GM19240 (cell line): ENCODE measurements around the gene CNTRL.

ENCODE experiments used
- DNase-seq: peaks from one replicate; pipeline ENCODE4 v3.0.0; 2011; ENCODE audit warnings: low spot score; ENCODE audit not compliant: insufficient read length

CNTRL gene

DNA sequence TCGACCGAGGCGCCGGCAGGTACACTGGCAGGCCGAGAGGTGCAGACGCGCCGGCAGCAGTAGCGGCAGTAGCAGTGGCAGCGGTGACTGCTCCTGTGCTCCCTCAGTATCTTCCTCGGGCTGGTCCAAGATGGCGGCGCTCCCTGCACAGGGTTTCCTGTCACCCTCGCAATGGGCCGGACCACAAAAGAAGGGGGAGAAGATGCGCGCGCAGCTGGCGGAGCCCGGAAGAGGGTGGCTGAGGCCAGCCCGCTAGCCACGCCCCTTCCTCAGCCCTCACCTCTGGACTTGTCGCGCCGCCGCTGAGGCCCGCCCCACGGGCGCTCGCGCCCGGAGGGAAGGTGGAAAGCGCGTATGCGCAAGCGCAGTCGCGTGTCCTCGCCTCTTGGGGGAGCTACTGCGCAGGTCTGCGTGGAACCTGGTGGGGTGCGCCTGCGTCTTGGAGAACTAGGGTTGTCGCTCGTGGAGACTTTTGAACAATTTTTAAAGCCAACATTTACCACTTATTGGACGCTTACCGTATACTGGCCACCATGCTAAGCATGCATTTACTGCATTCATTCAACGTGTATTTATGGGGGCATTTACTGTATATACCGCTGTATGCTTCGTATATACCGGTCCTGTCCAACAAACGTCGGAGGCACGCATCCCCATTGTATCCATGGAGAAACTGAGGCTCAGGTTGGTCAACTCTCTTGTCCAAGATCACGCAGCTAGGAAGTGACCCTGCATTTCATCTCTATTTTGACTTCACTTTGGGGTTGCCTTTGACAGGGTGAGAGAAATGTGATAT lies 127.2 kb downstream of the CNTRL start, which contains the start of gene RAB14:
Gene RAB14 (minus strand): TSS at position 132 of the 796 bp plus-strand sequence. CDS start 8,457 bp downstream, outside the sequence.
- DNase-seq = peak; percentile 76

DNA sequence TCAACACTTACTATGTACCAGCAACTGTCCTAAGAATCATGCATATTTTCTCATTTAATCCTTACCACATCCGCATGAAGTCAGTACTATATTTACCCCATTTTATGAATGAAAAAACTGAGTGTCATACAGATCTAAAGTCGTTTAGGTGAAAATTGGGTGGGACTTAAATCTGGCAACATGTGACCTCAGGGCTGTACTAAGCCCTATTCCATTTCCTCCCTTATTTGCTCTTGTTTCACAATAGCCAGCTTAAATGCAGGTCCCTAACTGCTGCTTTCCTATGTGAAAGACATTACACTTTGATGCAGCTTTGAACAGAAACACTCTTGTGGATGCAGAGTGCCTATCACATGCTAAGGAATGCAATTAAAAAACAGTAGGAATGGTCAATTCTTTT lies 129.4 kb downstream of the CNTRL start:
- no peak for DNase-seq

DNA sequence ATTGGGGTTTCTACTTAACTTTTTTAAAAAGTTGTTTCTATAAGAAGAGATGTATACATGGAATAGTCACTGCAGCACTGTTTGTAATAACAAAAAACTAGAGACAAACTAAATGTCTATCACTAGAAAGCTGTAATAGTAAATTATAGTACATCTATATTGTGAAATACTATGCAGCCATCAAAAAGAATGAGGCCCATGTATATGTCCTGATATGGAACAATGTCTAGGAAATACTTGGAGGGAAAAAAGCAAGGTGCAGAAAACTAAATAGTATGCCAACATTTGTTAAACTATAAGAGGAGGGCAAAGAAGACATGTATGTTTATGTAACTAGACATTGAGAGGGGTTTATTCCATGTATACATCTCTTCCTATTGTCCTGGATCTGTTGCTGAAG lies 129.9 kb downstream of the CNTRL start:
- DNase-seq = no peak

GRCh38 chr9:121206516-121207370 lies 132.0 kb downstream of the CNTRL start:
- DNase-seq = no peak

DNA sequence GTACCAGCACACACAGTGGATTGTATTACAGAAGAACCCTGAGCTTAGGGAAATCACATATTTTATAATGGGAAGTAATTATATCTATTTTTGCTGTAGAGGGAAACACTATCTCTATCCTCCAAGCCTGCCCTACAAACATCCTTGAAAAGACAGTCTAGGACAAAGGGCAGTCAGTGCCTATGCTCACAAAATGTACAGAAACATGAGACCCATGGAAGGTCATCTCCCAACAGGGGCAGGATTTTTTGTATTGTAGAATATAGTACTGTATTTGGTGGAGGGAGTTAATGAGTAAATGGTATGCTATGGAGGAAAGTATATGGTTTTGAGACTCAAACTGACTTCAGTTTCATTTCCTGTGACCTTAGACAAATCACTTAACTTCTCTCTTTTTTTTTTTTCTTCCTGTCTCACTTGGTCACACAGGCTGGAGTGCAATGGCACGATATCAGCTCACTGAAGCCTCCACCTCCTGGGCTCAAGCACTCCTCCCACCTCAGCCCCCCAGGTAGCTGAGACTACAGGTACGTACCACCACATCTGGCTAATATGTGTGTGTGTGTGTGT lies 132.7 kb downstream of the CNTRL start:
- DNase-seq = no peak

DNA sequence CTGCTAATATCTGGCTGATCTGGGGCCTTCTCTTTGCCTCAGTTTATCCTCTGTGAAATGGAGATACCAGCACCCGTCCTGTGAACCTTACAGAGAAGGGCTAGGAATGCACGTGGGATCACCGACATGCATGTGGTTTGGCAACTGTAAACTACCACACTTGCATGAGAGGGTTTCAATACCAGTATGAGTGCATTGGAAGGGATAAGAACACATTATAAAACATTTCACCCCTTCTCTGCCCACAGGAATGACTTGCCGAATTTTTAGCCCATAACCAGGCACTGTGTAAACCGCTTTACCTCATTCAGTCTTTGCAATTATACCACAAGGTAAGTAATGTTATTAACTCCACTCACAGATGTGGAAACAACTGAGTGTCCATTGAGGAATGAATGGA lies 135.8 kb downstream of the CNTRL start:
- no peak for DNase-seq

DNA sequence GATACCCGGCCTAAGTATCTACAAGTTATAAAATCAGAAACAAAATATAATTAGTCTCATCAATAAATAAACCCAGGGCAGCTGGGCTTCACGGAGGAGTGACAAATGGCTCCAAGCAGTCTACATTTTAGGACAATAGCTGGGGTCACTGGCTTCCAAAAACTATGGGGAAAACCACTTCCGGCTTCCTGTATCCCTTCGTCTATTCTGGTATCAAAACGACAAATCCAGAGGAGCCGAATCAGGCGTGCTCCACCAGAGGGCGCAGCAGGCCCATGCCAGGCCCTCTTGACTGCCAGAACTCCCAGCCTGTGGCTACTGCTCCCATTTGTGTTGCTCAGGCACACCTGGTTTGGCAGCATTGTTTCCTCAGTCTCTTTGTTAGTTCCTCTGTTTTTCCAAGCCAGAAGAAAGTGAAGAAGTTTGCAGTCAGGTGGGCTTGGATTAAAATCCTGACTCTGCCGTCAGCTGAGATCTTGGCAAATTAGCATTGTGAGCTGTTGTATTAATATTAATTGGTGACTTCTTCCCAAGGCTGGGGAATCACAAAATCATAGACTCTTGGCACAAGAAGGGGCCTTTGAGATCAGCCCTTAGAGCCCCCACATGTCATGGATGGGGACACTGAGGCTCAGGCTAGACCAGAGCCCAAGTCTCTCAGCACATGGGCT lies 138.5 kb downstream of the CNTRL start:
- peak; percentile 40 for DNase-seq

GRCh38 chr9:121214005-121214404 lies 139.2 kb downstream of the CNTRL start:
- no peak for DNase-seq

GRCh38 chr9:121216271-121216805 lies 141.6 kb downstream of the CNTRL start:
- no peak for DNase-seq

DNA sequence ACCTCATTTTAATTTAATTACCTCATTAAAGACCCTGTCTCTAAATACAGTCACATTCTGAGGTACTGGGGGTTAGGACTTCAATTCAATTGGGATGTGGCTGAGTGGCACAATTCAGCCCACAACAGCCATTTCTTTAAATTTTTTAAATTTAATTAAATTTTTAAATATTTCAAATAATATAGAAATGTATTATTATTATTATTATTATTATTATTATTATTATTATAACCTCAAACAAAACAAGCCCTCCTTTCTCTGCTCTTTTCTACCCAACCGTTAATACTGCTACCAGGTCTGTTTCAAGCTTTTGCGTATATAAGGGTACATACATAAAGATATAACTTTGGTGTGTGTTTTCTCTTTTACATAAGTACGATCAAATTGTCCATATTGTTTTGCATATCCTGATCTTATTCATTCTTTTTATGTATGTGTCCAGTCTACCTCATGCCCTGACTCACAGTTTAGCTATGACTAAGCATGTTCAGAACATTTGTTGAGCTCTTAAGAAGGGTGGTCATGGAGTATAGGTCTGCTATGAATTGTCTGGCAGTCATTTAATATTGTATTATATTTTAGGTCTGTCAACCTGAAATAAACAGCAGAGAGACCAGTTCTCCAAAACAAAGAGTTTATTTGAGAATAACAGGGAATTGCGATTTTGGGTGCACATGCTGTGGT lies 143.0 kb downstream of the CNTRL start:
- no peak for DNase-seq

DNA sequence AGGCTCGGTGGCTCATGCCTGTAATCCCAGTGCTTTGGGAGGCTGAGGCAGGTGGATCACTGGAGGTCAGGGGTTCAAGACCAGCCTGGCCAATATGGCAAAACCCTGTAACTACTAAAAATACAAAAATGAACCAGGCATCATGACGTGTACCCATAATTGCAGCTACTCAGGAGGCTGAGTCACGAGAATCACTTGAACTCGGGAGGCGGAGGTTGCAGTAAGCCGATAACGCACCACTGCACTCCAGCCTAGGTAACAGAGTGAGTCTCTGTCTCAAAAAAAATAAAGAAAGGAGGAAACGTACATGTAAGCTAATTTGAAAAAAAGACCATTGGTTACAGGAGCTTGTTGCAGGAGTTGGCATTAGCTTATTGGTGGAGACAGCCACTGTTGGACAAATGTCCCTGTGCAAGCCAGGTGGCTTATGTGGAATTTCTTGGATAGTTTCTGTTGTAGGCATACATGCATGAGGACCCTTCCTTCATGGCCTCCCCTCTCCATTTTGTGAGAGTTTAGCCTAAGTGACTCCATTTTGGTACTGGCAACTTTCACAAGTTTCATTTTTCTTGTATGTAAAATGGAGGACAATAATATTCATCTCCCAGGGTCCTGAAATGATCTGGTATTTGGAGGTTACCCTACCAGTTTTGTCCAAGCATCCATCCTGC lies 143.7 kb downstream of the CNTRL start:
- DNase-seq = no peak

- DNase-seq = no peak
These were observed 144.8 kb downstream of the CNTRL start for GRCh38 chr9:121219530-121219929.

DNA sequence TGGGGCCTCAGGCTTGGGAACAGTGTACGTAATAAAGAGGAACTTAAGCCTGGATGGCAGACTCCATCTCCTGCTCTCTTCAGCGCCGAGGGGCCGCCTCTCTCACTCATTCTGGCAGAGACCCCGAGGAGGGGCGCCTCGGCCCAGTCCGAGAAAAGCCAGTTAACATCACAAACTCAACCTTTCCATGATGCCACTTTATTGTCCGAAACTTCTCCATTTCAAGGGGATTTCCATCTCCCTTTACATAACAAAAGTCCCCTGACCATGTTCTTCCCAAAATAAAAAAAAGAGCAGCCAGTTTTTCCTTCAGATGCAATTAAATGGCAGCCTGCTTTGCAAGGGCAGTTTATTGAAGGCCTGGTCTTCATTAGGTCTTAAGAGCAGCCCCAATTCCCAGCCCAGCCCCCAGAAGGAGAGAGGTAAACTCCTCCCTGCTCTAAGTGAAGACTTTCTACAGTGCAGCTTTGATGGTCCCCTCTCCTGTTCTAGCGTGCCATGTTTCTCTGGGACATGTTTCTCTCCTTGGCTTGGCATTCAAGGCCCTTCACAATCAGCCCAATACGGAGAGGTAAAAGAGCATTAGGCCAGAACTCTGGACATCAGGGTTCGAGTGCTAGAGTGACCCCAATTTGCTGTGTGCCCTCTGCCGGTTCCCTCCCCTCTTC lies 146.4 kb downstream of the CNTRL start:
- DNase-seq = no peak

DNA sequence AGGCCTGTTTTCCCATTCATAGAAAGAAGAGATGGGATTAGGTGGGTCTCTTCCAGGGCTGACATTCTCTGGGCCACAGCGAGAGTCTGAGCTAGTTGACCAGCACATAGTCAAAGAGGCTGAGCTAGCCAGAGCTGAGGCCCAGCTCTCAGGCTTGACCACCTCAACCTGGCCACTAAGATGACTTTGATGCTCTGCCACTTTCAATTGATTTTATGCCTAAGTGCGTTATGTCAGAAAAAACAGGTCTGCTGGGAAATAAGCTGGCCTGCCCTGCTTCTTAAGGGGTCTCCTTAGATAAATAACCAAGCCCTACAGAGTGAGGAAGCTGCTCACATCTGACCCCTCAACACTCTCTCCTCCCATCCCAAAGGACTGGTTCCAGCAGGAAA lies 146.9 kb downstream of the CNTRL start:
- DNase-seq = no peak

- no peak for DNase-seq
These were observed 147.9 kb downstream of the CNTRL start for GRCh38 chr9:121222524-121223171.

DNA sequence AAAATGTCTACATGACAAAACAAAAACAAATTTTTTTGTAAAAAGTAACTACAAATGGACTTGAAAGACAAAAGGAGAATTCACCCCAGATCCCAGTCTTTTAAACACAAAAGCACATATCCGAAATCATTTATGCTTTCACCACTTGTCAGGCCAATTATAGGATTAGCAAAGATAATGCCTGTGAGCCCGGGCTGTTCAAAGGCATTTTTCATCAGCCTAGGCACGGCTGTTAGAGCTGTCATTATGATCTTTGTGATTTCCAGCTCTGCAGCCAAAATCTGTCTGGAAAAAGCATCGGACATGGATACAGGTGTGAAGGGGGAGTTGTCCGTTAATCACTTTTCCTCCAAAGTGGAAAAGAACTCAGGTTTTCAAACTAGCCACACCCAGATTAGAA lies 150.5 kb downstream of the CNTRL start:
- no peak for DNase-seq

- DNase-seq = no peak
These were observed 151.4 kb downstream of the CNTRL start for GRCh38 chr9:121226175-121226574.
